GM18858 (cell line): ENCODE measurements around the gene RGPD3.

ENCODE experiments used
- ATAC-seq: cut with Tn5 transposase; IDR thresholded peaks from one replicate; pipeline ENCODE4 v1.9.1; 2021; ENCODE audit not compliant: unreplicated experiment

The RGPD3 gene

DNA sequence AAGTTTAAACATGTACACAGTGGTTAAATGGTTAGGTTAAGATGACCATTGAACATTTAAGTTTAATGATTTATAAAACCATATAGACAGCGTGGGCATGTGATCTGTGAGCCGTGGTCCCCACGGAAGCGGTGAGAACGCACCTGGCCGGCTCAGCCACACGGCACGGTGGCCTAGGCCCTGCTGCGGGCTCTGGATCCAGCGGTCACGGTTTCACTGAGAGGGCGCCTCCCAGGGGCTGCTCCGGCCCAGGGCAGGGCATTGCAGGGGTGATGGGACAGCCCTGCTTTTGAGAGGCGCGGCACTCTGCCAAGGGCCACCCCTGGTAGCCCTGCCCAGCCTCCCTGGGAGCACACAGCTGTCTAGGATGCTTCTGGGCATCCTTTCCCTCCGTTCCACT is 124.9 kb downstream of the RGPD3 start:
- no peak for ATAC-seq

- no peak for ATAC-seq
Observed at GRCh38 chr2:106342831-106343251, 125.4 kb downstream of the RGPD3 start.

DNA sequence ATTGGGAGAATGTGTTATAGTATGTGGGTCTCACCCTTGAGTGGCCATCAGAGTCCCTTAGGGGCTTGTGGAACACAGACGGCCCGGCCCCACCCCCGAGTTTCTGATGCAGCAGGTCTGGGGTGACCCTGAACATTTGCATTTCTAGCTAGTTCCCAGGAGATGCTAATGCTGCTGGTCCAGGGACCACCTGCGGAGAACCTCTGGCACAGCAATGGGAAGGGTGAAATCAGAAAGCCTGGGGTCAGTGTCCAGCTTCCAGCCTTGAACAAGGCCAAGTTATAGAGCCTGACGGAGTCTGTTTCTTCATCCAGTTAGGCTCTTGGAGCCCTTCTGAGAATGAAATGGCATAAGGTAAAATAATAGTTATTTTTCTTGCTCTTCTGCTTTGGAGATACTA is 126.5 kb downstream of the RGPD3 start:
- no peak for ATAC-seq
